ENCODE data around the gene ETS2.
A peak's percentile ranks its signal among the peaks of the same experiment; 100 is the strongest.
"Not testable (repeated sequence)": the region's sequence is repeated elsewhere in the genome, so short reads cannot be mapped to it uniquely, and the experiment has no call there.

Gene ETS2

GRCh38 chr21:38840456-38841300 lies 34.9 kb downstream of the ETS2 start:
- DNase-seq = no peak

GRCh38 chr21:38841472-38841871 lies 35.7 kb downstream of the ETS2 start:
- DNase-seq = no peak

- no peak for DNase-seq
Observed at GRCh38 chr21:38842079-38842478, 36.4 kb downstream of the ETS2 start.

GRCh38 chr21:38843379-38843778 lies 37.6 kb downstream of the ETS2 start:
- DNase-seq = no peak

GRCh38 chr21:38843806-38844503 lies 38.2 kb downstream of the ETS2 start:
- no peak for DNase-seq

GRCh38 chr21:38845374-38845773 lies 39.6 kb downstream of the ETS2 start:
- not testable (repeated sequence) for DNase-seq

- no peak for DNase-seq
Observed at GRCh38 chr21:38847556-38847955, 41.8 kb downstream of the ETS2 start.

GRCh38 chr21:38848187-38848609 lies 42.5 kb downstream of the ETS2 start:
- no peak for DNase-seq

GRCh38 chr21:38849776-38850175 lies 44.0 kb downstream of the ETS2 start:
- no peak for DNase-seq

- no peak for DNase-seq
Observed at GRCh38 chr21:38850277-38850951, 44.7 kb downstream of the ETS2 start.

- no peak for DNase-seq
Observed at GRCh38 chr21:38851101-38851500, 45.4 kb downstream of the ETS2 start.

GRCh38 chr21:38852278-38852677 lies 46.5 kb downstream of the ETS2 start:
- DNase-seq = no peak

- DNase-seq = no peak
Observed at GRCh38 chr21:38852708-38853107, 47.0 kb downstream of the ETS2 start.

- DNase-seq = no peak
Observed at GRCh38 chr21:38853421-38853919, 47.7 kb downstream of the ETS2 start.

GRCh38 chr21:38857152-38857825 lies 51.6 kb downstream of the ETS2 start:
- DNase-seq = no peak

GRCh38 chr21:38858026-38858811 lies 52.5 kb downstream of the ETS2 start:
- no peak for DNase-seq

GRCh38 chr21:38858812-38859205 lies 53.1 kb downstream of the ETS2 start:
- DNase-seq = no peak

GRCh38 chr21:38859852-38860251 lies 54.1 kb downstream of the ETS2 start:
- DNase-seq = no peak

GRCh38 chr21:38861056-38861455 lies 55.3 kb downstream of the ETS2 start:
- DNase-seq = peak; percentile 80

- DNase-seq = no peak
Observed at GRCh38 chr21:38861989-38862683, 56.4 kb downstream of the ETS2 start.

GRCh38 chr21:38863291-38863690 lies 57.6 kb downstream of the ETS2 start:
- DNase-seq = no peak

All from COR-L47 (cell line).